B cell (primary cell): Measurements from ENCODE around the gene ADCY1.

ENCODE experiments used
- EZH2 ChIP-seq: IDR thresholded peaks from 2 replicates; pipeline ENCODE4 v1.6.1; 2012; ENCODE audit warnings: borderline replicate concordance, low read depth, mild to moderate bottlenecking, moderate library complexity, low read length; ENCODE audit not compliant: insufficient read depth, poor library complexity, severe bottlenecking
- TF ChIP-seq, protein P1 (sequence below): fragments of 200-600 bp; IDR thresholded peaks from one replicate; pipeline ENCODE4 v1.8.0; 2022; ENCODE audit warnings: antibody characterized with exemption, mild to moderate bottlenecking

DNA sequence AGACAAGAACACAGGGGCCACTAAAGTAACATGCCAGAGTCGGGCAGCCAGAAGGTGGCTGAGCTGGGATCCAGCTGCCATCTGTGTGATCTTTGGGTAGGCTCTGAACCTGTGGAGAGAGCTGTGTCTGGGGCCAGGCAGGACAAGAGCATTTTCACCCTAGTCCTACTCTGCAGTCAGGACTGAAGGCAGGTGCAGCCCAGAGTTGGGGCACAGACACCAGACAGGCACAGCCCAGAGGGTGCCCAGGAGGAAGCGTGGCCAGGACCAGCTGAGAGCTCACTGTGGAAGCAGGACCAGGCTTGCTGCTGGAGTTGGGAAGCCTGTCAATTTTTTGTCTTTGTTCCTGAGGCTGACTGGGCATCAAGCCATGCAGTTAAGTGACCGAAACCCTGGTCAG is 113.6 kb downstream of the ADCY1 start:
- TF ChIP-seq, protein P1, sequence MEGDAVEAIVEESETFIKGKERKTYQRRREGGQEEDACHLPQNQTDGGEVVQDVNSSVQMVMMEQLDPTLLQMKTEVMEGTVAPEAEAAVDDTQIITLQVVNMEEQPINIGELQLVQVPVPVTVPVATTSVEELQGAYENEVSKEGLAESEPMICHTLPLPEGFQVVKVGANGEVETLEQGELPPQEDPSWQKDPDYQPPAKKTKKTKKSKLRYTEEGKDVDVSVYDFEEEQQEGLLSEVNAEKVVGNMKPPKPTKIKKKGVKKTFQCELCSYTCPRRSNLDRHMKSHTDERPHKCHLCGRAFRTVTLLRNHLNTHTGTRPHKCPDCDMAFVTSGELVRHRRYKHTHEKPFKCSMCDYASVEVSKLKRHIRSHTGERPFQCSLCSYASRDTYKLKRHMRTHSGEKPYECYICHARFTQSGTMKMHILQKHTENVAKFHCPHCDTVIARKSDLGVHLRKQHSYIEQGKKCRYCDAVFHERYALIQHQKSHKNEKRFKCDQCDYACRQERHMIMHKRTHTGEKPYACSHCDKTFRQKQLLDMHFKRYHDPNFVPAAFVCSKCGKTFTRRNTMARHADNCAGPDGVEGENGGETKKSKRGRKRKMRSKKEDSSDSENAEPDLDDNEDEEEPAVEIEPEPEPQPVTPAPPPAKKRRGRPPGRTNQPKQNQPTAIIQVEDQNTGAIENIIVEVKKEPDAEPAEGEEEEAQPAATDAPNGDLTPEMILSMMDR = no peak
- no peak for TF ChIP-seq EZH2
